GM23248 (cell line): Measurements from ENCODE around the gene PSMB5.

ENCODE experiments used
- EZH2 ChIP-seq: fragments of 200-600 bp; sonication (generic); IDR thresholded peaks from 2 replicates; pipeline ENCODE4 v1.6.1; 2018; ENCODE audit warnings: antibody characterized with exemption, mild to moderate bottlenecking; ENCODE audit not compliant: insufficient read depth, poor library complexity, severe bottlenecking
- EZH2phosphoT487 ChIP-seq: fragments of 200-600 bp; sonication (generic); IDR thresholded peaks from 2 replicates; pipeline ENCODE4 v1.6.1; 2018; ENCODE audit warnings: antibody characterized with exemption, moderate library complexity, mild to moderate bottlenecking, low read depth; ENCODE audit not compliant: insufficient read depth

DNA sequence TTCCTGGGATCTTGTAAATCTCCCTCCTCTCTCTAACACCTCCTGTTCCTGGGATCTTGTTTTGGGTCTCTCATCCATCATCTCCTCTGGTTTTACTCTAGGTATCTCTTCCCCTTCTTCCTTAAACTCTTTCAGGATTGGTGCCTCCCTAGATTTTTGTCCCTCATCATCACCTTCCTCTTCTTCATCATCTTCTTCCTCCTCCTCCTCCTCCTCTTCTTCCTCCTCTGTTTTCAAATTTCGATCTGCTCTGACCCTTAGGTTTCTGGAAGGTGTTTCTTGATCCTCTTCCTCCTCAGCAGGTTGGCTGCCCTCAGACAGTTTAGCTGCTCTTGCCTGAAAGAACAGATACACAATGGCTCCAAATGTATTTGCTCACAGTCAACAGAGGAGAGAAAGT is 45.8 kb upstream of the PSMB5 start:
- no peak for TF ChIP-seq EZH2
- no peak for TF ChIP-seq EZH2phosphoT487
